ENCODE results near the gene GYS2.

The GYS2 gene

DNA sequence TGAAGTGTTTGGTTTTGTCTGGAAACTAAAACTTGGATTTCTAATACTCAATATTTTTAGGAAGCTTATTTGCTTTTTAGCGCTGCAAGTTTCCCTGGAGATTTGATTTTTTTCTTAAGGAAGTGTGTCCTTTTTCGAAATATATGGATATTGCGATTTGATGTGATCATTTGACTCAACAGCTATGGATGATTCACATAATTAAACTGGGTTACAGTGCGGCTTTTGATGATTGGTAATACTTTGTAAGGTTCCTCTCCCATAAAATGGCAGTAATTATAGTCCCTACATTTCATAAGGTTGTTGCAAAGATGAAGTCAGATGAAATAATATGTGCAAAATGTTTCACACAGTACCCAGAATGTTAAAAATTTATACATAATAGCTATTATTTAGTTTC, 39.9 kb upstream of the GYS2 start:
- in situ Hi-C loops (cut with MboI; ENCODE audit: low sequenced_read_pairs, unreplicated experiment): no loop called here
- TF ChIP-seq, protein P1, sequence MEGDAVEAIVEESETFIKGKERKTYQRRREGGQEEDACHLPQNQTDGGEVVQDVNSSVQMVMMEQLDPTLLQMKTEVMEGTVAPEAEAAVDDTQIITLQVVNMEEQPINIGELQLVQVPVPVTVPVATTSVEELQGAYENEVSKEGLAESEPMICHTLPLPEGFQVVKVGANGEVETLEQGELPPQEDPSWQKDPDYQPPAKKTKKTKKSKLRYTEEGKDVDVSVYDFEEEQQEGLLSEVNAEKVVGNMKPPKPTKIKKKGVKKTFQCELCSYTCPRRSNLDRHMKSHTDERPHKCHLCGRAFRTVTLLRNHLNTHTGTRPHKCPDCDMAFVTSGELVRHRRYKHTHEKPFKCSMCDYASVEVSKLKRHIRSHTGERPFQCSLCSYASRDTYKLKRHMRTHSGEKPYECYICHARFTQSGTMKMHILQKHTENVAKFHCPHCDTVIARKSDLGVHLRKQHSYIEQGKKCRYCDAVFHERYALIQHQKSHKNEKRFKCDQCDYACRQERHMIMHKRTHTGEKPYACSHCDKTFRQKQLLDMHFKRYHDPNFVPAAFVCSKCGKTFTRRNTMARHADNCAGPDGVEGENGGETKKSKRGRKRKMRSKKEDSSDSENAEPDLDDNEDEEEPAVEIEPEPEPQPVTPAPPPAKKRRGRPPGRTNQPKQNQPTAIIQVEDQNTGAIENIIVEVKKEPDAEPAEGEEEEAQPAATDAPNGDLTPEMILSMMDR (IDR thresholded peaks at IDR 0.05; ENCODE audit: borderline replicate concordance, control extremely low read depth, extremely low read depth, insufficient read depth, missing control alignments): no peak
- DNase-seq (ENCODE audit: low spot score): no peak

GRCh38 chr12:21643758-21644157, 39.1 kb upstream of the GYS2 start:
- DNase-seq (ENCODE audit: low spot score): no peak
- in situ Hi-C loops (cut with MboI; ENCODE audit: low sequenced_read_pairs, unreplicated experiment): no loop called here
- TF ChIP-seq, protein P1 (IDR thresholded peaks at IDR 0.05; ENCODE audit: borderline replicate concordance, control extremely low read depth, extremely low read depth, insufficient read depth, missing control alignments): no peak

DNA sequence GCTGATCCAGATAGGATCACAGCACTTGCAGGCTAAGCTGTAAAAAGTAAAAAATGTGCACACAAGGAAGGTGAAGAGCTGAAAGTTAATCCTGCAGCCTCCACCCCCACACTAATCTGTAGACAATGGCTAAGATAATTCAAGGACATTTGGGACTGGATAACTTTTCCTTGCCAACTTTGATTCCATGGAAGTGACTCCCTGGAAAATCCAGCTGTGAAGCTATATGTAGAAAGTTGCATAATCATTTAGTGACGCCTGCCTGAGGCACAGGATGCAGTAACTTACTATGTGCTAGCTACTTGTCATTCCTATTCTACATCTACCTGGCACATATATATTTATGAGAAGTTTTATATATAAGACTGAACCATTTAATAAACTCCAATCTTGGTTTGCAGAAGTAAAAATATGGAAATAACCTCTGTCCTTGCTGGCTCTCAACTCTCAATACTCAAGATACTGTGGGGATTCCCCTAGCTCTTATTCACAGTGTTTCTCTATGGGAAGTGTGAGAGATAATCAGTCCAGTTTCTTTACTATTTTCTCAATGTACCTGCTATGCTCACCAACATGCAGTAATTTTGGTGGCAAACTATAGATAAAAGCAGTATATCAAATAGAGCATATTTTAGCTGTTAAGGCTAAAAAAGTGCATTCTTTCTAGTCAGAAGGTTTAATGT, 38.2 kb upstream of the GYS2 start:
- TF ChIP-seq, protein P1 (IDR thresholded peaks at IDR 0.05; ENCODE audit: borderline replicate concordance, control extremely low read depth, extremely low read depth, insufficient read depth, missing control alignments): no peak
- in situ Hi-C loops (cut with MboI; ENCODE audit: low sequenced_read_pairs, unreplicated experiment): no loop called here
- no peak for DNase-seq (ENCODE audit: low spot score)

DNA sequence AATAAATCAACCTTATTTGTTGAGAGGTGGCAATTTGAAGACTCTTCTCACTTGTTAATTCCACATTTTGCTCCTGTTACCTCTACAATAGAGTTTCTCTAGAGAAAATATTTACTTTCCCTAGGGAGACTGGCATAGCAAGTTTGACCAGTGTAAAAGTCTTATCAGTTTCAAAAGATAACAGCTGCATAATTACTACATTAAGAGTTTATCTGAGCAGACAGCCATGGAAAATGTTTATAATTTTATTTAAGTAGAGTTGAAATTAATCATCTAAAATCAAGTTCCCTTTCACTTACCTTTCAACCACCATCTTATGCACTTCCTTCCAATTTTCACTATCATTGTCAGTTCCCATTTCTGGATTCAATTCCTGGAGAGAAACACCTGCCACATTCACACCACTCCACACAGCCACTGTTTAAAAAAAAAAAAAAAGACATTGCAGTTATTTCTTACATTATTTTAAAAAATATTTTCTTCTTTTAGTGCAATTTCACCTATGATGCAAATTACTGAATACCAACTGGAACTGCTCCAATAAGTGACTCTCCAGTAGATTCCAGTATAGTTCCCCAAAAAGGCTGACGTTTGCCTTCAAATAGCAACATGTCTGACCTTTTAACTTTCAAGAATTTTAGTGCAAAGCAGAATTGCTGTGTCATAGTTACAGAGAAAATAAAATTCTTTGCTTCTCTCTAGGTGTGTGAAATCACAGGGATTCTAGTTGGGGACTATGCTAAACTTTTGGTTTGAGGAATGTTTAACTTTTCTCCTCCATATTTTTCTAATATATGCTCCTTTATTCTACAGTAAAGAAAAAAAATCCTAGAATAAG, 33.6 kb upstream of the GYS2 start:
- no peak for DNase-seq (ENCODE audit: low spot score)
- TF ChIP-seq, protein P1 (IDR thresholded peaks at IDR 0.05; ENCODE audit: borderline replicate concordance, control extremely low read depth, extremely low read depth, insufficient read depth, missing control alignments): no peak
- in situ Hi-C loops (cut with MboI; ENCODE audit: low sequenced_read_pairs, unreplicated experiment): no loop called here

DNA sequence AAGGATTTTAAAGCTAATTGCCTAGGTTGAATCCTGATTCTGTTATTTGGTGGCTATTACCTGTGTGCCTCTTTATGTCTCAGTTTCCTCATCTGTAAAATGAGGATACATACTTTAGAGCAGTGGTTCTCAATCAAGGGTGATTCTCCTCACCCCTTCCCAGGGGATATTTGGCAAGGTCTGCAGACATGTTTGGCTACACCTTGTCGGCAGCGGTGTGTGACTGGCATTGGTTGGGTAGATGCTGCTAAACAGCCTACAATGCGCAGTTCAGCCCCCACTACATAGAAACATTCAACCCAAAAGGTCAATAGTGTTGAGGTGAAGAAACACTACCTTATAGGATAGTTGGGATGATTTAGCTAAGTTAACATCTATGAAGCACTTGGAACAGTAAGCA, 29.6 kb upstream of the GYS2 start:
- no peak for DNase-seq (ENCODE audit: low spot score)
- in situ Hi-C loops (cut with MboI; ENCODE audit: low sequenced_read_pairs, unreplicated experiment): no loop called here
- TF ChIP-seq, protein P1 (IDR thresholded peaks at IDR 0.05; ENCODE audit: borderline replicate concordance, control extremely low read depth, extremely low read depth, insufficient read depth, missing control alignments): no peak

DNA sequence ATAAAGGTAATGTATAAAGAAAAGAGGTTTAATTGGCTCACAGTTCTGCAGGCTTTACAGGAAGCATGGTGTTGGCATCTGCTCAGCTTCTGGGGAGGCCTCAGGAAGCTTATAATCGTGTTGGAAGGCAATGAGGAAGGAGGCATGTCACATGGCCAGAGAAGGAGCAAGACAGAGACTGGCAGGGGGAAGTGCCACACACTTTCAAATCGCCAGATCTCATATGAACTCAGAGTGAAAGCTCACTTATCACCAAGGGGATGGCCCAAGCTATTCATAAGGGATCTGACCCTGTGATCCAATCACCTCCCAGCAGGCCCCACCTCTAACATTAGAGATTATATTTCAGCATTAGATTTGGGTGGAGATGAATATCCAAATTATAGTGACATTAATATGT, 26.7 kb upstream of the GYS2 start:
- no peak for DNase-seq (ENCODE audit: low spot score)
- TF ChIP-seq, protein P1 (IDR thresholded peaks at IDR 0.05; ENCODE audit: borderline replicate concordance, control extremely low read depth, extremely low read depth, insufficient read depth, missing control alignments): no peak
- in situ Hi-C loops (cut with MboI; ENCODE audit: low sequenced_read_pairs, unreplicated experiment): no loop called here

All from GM13976 (cell line).